Fibroblast of lung (primary cell): ENCODE results near the gene IKZF5.

Experiments used
- CTCF ChIP-seq, 2 donors: IDR thresholded peaks in 1 of 2; conservative IDR thresholded peaks in 1 of 2; 1 replicate in 1 of 2; 2 replicates in 1 of 2; pipeline ENCODE4 v1.5.1; 2011 to 2012; ENCODE audit warnings: low read length in 2 of 2, control low read depth in 1 of 2, inconsistent platforms in 1 of 2, low read depth in 1 of 2, mild to moderate bottlenecking in 1 of 2
- EZH2 ChIP-seq: IDR thresholded peaks from 2 replicates; pipeline ENCODE4 v1.5.1; 2012; ENCODE audit warnings: low read length, control low read depth, mild to moderate bottlenecking; ENCODE audit errors: missing control alignments

- no peak for TF ChIP-seq CTCF (conservative IDR thresholded peaks at IDR 0.05 in 1 of 2, IDR thresholded peaks at IDR 0.05 in 1 of 2; ENCODE audit: low read depth in 1 of 2, low read length in 2 of 2)
- TF ChIP-seq EZH2 = no peak
Observed at GRCh38 chr10:123018531-123018930, 9.9 kb upstream of the IKZF5 start.
